AG10803 (cell line): Measurements from ENCODE around the gene CES2.

Experiments
- DNase-seq: peaks from one replicate; pipeline ENCODE4 v3.0.0; 2010; ENCODE audit warnings: low read depth
- H3K4me3 ChIP-seq: 2 replicates; pipeline ENCODE4 v1.5.1; 2011; ENCODE audit warnings: mild to moderate bottlenecking, low read length, control low read depth
- CTCF ChIP-seq: conservative IDR thresholded peaks from 2 replicates; pipeline ENCODE4 v1.5.1; 2011; ENCODE audit warnings: mild to moderate bottlenecking, low read length, control low read depth, inconsistent platforms

Gene CES2

GRCh38 chr16:66915041-66915440, 20.3 kb upstream of the CES2 start:
- TF ChIP-seq CTCF: no peak
- DNase-seq: no peak
- H3K4me3 ChIP-seq: no peak overlapping the region

- no peak for TF ChIP-seq CTCF
- H3K4me3 ChIP-seq: no peak overlapping the region
- DNase-seq: no peak
Observed at GRCh38 chr16:66916518-66916917, 18.8 kb upstream of the CES2 start.

- DNase-seq: no peak
Observed at GRCh38 chr16:66917741-66918140, 17.6 kb upstream of the CES2 start.

GRCh38 chr16:66918355-66918754, 17.0 kb upstream of the CES2 start:
- DNase-seq: no peak
- no peak for TF ChIP-seq CTCF
- H3K4me3 ChIP-seq: no peak overlapping the region

More at GRCh38 chr16:66917741-66918140, 17.6 kb upstream of the CES2 start:
- H3K4me3 ChIP-seq: no peak overlapping the region
- no peak for TF ChIP-seq CTCF

GRCh38 chr16:66918803-66919568, 16.3 kb upstream of the CES2 start, which contains the start of gene CDH16:
CDH16 (minus strand) TSS chr16:66918885; CDS start chr16:66918065, 820 bp downstream.
- H3K4me3 ChIP-seq: no peak within 1 kb of the TSS
- no peak for DNase-seq
- no peak for TF ChIP-seq CTCF

GRCh38 chr16:66919569-66920298, 15.6 kb upstream of the CES2 start:
- TF ChIP-seq CTCF: no peak
- DNase-seq: no peak
- H3K4me3 ChIP-seq: no peak overlapping the region

GRCh38 chr16:66920299-66920590, 15.1 kb upstream of the CES2 start:
- no peak for TF ChIP-seq CTCF
- no peak overlapping the region for H3K4me3 ChIP-seq
- DNase-seq: no peak
